Measurements from ENCODE around the gene UBE2D1.

- TF ChIP-seq, protein P1, sequence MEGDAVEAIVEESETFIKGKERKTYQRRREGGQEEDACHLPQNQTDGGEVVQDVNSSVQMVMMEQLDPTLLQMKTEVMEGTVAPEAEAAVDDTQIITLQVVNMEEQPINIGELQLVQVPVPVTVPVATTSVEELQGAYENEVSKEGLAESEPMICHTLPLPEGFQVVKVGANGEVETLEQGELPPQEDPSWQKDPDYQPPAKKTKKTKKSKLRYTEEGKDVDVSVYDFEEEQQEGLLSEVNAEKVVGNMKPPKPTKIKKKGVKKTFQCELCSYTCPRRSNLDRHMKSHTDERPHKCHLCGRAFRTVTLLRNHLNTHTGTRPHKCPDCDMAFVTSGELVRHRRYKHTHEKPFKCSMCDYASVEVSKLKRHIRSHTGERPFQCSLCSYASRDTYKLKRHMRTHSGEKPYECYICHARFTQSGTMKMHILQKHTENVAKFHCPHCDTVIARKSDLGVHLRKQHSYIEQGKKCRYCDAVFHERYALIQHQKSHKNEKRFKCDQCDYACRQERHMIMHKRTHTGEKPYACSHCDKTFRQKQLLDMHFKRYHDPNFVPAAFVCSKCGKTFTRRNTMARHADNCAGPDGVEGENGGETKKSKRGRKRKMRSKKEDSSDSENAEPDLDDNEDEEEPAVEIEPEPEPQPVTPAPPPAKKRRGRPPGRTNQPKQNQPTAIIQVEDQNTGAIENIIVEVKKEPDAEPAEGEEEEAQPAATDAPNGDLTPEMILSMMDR (IDR thresholded peaks at IDR 0.05): no peak
- no peak for TF ChIP-seq EZH2 (IDR thresholded peaks at IDR 0.05)
These were observed 65.8 kb downstream of the UBE2D1 start for GRCh38 chr10:58400609-58401008.

Data from neural progenitor cell (in vitro differentiated cells).